HFF-Myc (cell line): Measurements from ENCODE around the gene CTNNAL1.

ENCODE experiments used
- DNase-seq: peaks from one replicate; pipeline ENCODE4 v3.0.0-alpha.2; 2011; ENCODE audit warnings: low read depth; ENCODE audit errors: extremely low read depth
- H3K4me3 ChIP-seq: replicated peaks from 2 replicates; pipeline ENCODE4 v1.5.1; 2011; ENCODE audit warnings: low read depth, mild to moderate bottlenecking, control low read depth, low read length
- CTCF ChIP-seq: IDR thresholded peaks from 2 replicates; pipeline ENCODE4 v1.5.1; 2012; ENCODE audit warnings: mild to moderate bottlenecking, low read depth, low read length, control low read depth; ENCODE audit errors: missing control alignments

The CTNNAL1 gene

GRCh38 chr9:108996643-108997042, 16.7 kb downstream of the CTNNAL1 start:
- no peak for DNase-seq
- no peak for TF ChIP-seq CTCF
- no peak overlapping the region for H3K4me3 ChIP-seq

- no peak overlapping the region for H3K4me3 ChIP-seq
- TF ChIP-seq CTCF: no peak
- no peak for DNase-seq
Measured at GRCh38 chr9:108994695-108995094, 18.6 kb downstream of the CTNNAL1 start.

GRCh38 chr9:108991479-108991878, 21.8 kb downstream of the CTNNAL1 start:
- no peak for TF ChIP-seq CTCF
- DNase-seq: no peak
- no peak overlapping the region for H3K4me3 ChIP-seq

- H3K4me3 ChIP-seq: no peak overlapping the region
- DNase-seq: no peak
- TF ChIP-seq CTCF: no peak
Measured at GRCh38 chr9:108983885-108984284, 29.4 kb downstream of the CTNNAL1 start.

- no peak for TF ChIP-seq CTCF
- no peak for DNase-seq
- no peak overlapping the region for H3K4me3 ChIP-seq
Measured at GRCh38 chr9:108980893-108981292, 32.4 kb downstream of the CTNNAL1 start.

GRCh38 chr9:108978205-108978604, 35.1 kb downstream of the CTNNAL1 start:
- TF ChIP-seq CTCF: no peak

GRCh38 chr9:108973895-108974294, 39.4 kb downstream of the CTNNAL1 start:
- TF ChIP-seq CTCF: no peak
- H3K4me3 ChIP-seq: no peak overlapping the region
- DNase-seq: no peak

More at GRCh38 chr9:108978205-108978604, 35.1 kb downstream of the CTNNAL1 start:
- no peak for DNase-seq
- H3K4me3 ChIP-seq: no peak overlapping the region
